GM12878 (cell line): Measurements from ENCODE around the gene INSRR. TPM values are rescaled to one million over a fixed set of nuclear protein-coding genes. Genes with fewer than 3 reads are reported as not detected.

Source experiments
- ATAC-seq: fragments of 200-7000 bp; cut with Tn5 transposase; 3 replicates; pipeline ENCODE4 v1.9.1; 2020; ENCODE audit warnings: mild to moderate bottlenecking, moderate library complexity
- BruUV-seq: library from RNA; stranded (reverse); fragments of 400-500 nt; replicated peaks from 2 replicates; lab custom pipeline; 2021; lab: Mats Ljungman, UMichigan
- CTCF ChIA-PET: fragments of 300-600 bp; sonication (Branson Sonifier 250); formaldehyde crosslinking; extraction: SDS; loops from one replicate; lab custom pipeline; 2021; ENCODE audit warnings: inconsistent platforms; lab: Yijun Ruan, JAX
- POLR2A ChIA-PET: fragments of 350-600 bp; formaldehyde crosslinking; extraction: SDS; loops from one replicate; lab custom pipeline; 2021; ENCODE audit warnings: inconsistent platforms; lab: Charles Lee
- RAD21 ChIA-PET: fragments of 300-600 bp; sonication (Branson Sonifier 250); formaldehyde crosslinking; loops from one replicate; lab custom pipeline; 2023; ENCODE audit warnings: antibody characterized with exemption; ENCODE audit not compliant: unreplicated experiment; lab: Charles Lee
- SMC1A ChIA-PET: fragments of 300-600 bp; sonication (Branson Sonifier 250); formaldehyde crosslinking; loops from one replicate; lab custom pipeline; 2023; ENCODE audit not compliant: unreplicated experiment, uncharacterized antibody; lab: Charles Lee
- DNase-seq: peaks from one replicate; pipeline ENCODE4 v3.0.0-alpha.2; 2011; ENCODE audit warnings: low read depth, low spot score
- FAIRE-seq: peaks from 3 replicates; lab custom pipeline; 2011; peaks lifted over from hg19 to GRCh38; lab: Jason Lieb, UNC
- H2AFZ ChIP-seq: 2 replicates; pipeline ENCODE4 v1.6.0; 2011; ENCODE audit warnings: low read depth, low read length, control low read depth; ENCODE audit not compliant: control insufficient read depth
- H3K27ac ChIP-seq: 2 replicates; pipeline ENCODE4 v1.5.1; 2011; ENCODE audit warnings: control low read depth; ENCODE audit not compliant: control insufficient read depth, insufficient read depth
- H3K27me3 ChIP-seq, 2 experiments: replicated peaks in 1 of 2; 2 replicates each; pipeline versions ENCODE4 v1.6.0 to v1.6.1; 2011; ENCODE audit warnings: low read length in 1 of 2; ENCODE audit not compliant: control insufficient read depth in 2 of 2, insufficient read depth in 2 of 2
- H3K36me3 ChIP-seq, 2 experiments: 2 replicates each; pipeline ENCODE4 v1.5.1; 2011; ENCODE audit warnings: low read length in 1 of 2; ENCODE audit not compliant: control insufficient read depth in 2 of 2, insufficient read depth in 2 of 2
- H3K4me1 ChIP-seq: 2 replicates; pipeline ENCODE4 v1.6.1; 2011; ENCODE audit warnings: mild to moderate bottlenecking, low read length, moderate library complexity, mixed read lengths; ENCODE audit not compliant: control insufficient read depth, insufficient read depth
- H3K4me2 ChIP-seq: 2 replicates; pipeline ENCODE4 v1.6.0; 2011; ENCODE audit warnings: control low read depth; ENCODE audit not compliant: control insufficient read depth, insufficient read depth
- H3K4me3 ChIP-seq: fragments of 200-600 bp; sonication (generic); 2 replicates; pipeline ENCODE4 v1.5.1; 2016
- H3K79me2 ChIP-seq: 2 replicates; pipeline ENCODE4 v1.6.0; 2011; ENCODE audit warnings: low read length; ENCODE audit not compliant: control insufficient read depth, insufficient read depth
- H3K9ac ChIP-seq: 2 replicates; pipeline ENCODE4 v1.8.0; 2011; ENCODE audit warnings: low read length, control low read depth, mixed read lengths; ENCODE audit not compliant: control insufficient read depth, insufficient read depth
- H3K9me3 ChIP-seq: replicated peaks from 3 replicates; pipeline ENCODE4 v1.5.1; 2011; ENCODE audit warnings: mild to moderate bottlenecking, low read length; ENCODE audit not compliant: control insufficient read depth, insufficient read depth
- H4K20me1 ChIP-seq: 2 replicates; pipeline ENCODE4 v1.6.0; 2011; ENCODE audit not compliant: control insufficient read depth, insufficient read depth
- SUZ12 ChIP-seq: fragments of 200-600 bp; sonication (generic); IDR thresholded peaks from one replicate; pipeline ENCODE4 v1.6.1; 2018; ENCODE audit warnings: antibody characterized with exemption, mild to moderate bottlenecking; ENCODE audit not compliant: unreplicated experiment
- WGBS: methylation state at CpG from one replicate; pipeline ENCODE4 v1.1.6; 2016; ENCODE audit warnings: low lambda C conversion rate; ENCODE audit not compliant: insufficient replicate concordance, insufficient coverage; ENCODE audit errors: missing lambda C conversion rate; 5-methylcytosine and 5-hydroxymethylcytosine counted together
- in situ Hi-C: fragments of 300-500 bp; cut with MboI; formaldehyde crosslinking; loops from 9 replicates; pipeline ENCODE4 v1.14.3; 2018; ENCODE audit warnings: mixed read lengths
- intact Hi-C: fragments of 100-400 bp; cut with micrococcal nuclease; formaldehyde crosslinking; loops from one replicate; pipeline ENCODE4 v1.14.2; 2022; ENCODE audit not compliant: unreplicated experiment
- polyA plus RNA-seq, 11 experiments: library from polyadenylated mRNA; depleted of rRNA in 4 of 11; unstranded in 6 of 11; stranded (reverse) in 5 of 11; fragments of >200 nt; fragmentation: Nextera tagmentation in 4 of 11; fragmentation: Illumina TruSeq in 1 of 11; extraction: Ambion mirVana in 4 of 11; extraction: Trizol in 1 of 11; gene quantifications; 1 replicate in 1 of 11; 2 replicates in 10 of 11; pipeline versions ENCODE4 v1.2.1 to v1.2.3, GENCODE V29; 2011 to 2016; ENCODE audit warnings: inconsistent platforms in 2 of 11, missing spikeins in 2 of 11, low read depth in 1 of 11
- total RNA-seq, 4 experiments: library from RNA; depleted of rRNA in 3 of 4; stranded (reverse); fragments of >200 nt in 3 of 4; fragmentation: Illumina TruSeq in 1 of 4; extraction: Trizol in 1 of 4; gene quantifications; 2 replicates each; pipeline versions ENCODE4 v1.2.1 to v1.2.3, GENCODE V29; 2013 to 2021
- TF ChIP-seq, protein P1 (sequence below), 3 experiments: IDR thresholded peaks in 2 of 3; conservative IDR thresholded peaks in 1 of 3; 2 replicates each; pipeline ENCODE4 v1.5.1; 2011; ENCODE audit warnings: low read depth in 3 of 3, low read length in 3 of 3, mild to moderate bottlenecking in 3 of 3, control low read depth in 2 of 3, moderate library complexity in 2 of 3, inconsistent platforms in 1 of 3, mixed read lengths in 1 of 3; ENCODE audit not compliant: control insufficient read depth in 2 of 3, insufficient read depth in 1 of 3; ENCODE audit errors: extremely low read depth in 1 of 3
- TF ChIP-seq, protein P2 (sequence below): fragments of 150-350 bp; IDR thresholded peaks from 2 replicates; pipeline ENCODE4 v1.6.1; 2016; ENCODE audit warnings: low read depth, low read length

Gene INSRR
- total and polyA plus RNA-seq, 10 of the 15 experiments (the other 5 are each of a cell fraction or from before 2014, with no cell fraction given), result 0.01 TPM; not detected in 9

DNA sequence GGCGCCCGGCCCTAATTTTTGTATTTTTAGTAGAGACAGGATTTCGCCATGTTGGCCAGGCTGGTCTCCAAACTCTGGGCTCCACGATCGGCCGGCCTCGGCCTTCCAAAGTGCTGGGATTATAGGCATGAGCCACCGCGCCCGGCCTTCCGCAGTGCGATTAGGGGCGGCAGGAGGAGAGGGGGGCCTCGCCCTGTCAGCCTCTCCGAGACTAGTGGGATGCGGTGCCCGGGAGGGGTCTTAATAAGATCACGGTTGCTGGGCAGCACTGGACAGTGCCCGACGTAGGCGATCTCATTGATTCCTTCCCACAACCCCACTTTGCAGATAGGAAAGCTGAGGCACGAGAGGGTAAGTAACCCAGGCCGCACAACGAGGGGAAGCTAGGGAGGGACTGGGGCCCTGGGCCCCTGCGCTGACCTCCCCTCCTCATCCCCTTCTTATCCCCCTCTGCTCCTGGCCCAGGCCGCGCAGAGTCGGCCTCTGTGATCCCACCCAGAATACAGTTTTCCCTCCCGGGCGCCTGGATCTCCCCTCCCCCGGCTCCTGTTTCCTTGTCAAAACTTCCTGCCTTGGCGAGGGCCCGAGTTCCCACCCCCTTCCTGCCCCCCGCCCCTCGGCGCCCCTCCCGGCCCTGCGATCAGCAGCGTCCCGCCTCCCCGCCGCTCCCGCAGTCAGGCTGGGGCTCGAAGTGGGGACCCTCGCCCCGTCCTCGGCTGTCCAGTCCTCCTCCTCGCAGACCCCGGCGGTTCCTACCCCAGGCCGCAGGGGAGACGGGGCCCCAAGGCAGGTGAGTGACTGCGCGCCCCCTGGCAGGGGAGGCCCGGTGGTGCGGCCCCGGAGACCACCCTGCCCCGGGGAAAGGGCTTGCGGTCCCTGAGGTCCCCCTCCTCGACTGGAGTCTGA is 34.4 kb upstream of the INSRR start, which contains the start of gene PEAR1:
TSS of gene PEAR1 (plus strand) at position 671 of the 906 bp plus-strand sequence. CDS start 10,209 bp downstream, outside the sequence.
- Histone ChIP-seq H3K36me3 (no peaks in the 10 kb centered on the region), H3K4me3 (no peak within 1 kb of the TSS), H3K4me2 (no peak within 1 kb of the TSS), H4K20me1 (no peaks in the 10 kb centered on the region), H2AFZ (no peak within 1 kb of the TSS), H3K27ac (no peak within 1 kb of the TSS), H3K4me1 (no peaks in the 10 kb centered on the region), H3K79me2 (no peaks in the 10 kb centered on the region), H3K9ac (no peak within 1 kb of the TSS), H3K27me3 (peaks cover 5 to 11% of the 10 kb centered on the region in 2 experiments), H3K9me3 (no peaks in the 10 kb centered on the region)
- FAIRE-seq (no peak), ATAC-seq (no peak), DNase-seq (no peak)
- WGBS, result 31% methylated on average over 44 of the region's 60 CpGs
- ChIA-PET CTCF (interaction anchor here (0.6 to 5.7 kb wide), 10 partner anchors 10 to 181 kb away, joined by 3 to 90 read pairs (median 5); partner anchors contain the start of gene NTRK1), SMC1A (interaction anchor here (1.4 to 5.2 kb wide), 2 partner anchors 166 to 181 kb away, joined by 5 to 50 read pairs; partner anchors contain the start of genes ISG20L2 and METTL25B), RAD21 (interaction anchor here (4.2 to 4.3 kb wide), 2 partner anchors 32 to 166 kb away, joined by 27 to 46 read pairs; partner anchors contain the start of genes ISG20L2, METTL25B and NTRK1), POLR2A (interaction anchor here (0.6 kb wide), 2 partner anchors 82 to 124 kb away, joined by 4 to 5 read pairs; no protein-coding TSS in a partner anchor)
- in situ Hi-C loops, result no loop called here
- BruUV-seq, result no TSS peak
- TF ChIP-seq, protein P1, sequence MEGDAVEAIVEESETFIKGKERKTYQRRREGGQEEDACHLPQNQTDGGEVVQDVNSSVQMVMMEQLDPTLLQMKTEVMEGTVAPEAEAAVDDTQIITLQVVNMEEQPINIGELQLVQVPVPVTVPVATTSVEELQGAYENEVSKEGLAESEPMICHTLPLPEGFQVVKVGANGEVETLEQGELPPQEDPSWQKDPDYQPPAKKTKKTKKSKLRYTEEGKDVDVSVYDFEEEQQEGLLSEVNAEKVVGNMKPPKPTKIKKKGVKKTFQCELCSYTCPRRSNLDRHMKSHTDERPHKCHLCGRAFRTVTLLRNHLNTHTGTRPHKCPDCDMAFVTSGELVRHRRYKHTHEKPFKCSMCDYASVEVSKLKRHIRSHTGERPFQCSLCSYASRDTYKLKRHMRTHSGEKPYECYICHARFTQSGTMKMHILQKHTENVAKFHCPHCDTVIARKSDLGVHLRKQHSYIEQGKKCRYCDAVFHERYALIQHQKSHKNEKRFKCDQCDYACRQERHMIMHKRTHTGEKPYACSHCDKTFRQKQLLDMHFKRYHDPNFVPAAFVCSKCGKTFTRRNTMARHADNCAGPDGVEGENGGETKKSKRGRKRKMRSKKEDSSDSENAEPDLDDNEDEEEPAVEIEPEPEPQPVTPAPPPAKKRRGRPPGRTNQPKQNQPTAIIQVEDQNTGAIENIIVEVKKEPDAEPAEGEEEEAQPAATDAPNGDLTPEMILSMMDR (IDR thresholded peaks at IDR 0.05 in 2 of 3, conservative IDR thresholded peaks at IDR 0.05 in 1 of 3; ENCODE audit: control insufficient read depth in 2 of 3, extremely low read depth in 1 of 3, insufficient read depth in 1 of 3, low read depth in 3 of 3, low read length in 3 of 3), result no peak
- TF ChIP-seq, protein P2, sequence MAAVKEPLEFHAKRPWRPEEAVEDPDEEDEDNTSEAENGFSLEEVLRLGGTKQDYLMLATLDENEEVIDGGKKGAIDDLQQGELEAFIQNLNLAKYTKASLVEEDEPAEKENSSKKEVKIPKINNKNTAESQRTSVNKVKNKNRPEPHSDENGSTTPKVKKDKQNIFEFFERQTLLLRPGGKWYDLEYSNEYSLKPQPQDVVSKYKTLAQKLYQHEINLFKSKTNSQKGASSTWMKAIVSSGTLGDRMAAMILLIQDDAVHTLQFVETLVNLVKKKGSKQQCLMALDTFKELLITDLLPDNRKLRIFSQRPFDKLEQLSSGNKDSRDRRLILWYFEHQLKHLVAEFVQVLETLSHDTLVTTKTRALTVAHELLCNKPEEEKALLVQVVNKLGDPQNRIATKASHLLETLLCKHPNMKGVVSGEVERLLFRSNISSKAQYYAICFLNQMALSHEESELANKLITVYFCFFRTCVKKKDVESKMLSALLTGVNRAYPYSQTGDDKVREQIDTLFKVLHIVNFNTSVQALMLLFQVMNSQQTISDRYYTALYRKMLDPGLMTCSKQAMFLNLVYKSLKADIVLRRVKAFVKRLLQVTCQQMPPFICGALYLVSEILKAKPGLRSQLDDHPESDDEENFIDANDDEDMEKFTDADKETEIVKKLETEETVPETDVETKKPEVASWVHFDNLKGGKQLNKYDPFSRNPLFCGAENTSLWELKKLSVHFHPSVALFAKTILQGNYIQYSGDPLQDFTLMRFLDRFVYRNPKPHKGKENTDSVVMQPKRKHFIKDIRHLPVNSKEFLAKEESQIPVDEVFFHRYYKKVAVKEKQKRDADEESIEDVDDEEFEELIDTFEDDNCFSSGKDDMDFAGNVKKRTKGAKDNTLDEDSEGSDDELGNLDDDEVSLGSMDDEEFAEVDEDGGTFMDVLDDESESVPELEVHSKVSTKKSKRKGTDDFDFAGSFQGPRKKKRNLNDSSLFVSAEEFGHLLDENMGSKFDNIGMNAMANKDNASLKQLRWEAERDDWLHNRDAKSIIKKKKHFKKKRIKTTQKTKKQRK, result no peak
- TF ChIP-seq SUZ12, result peak; percentile 83
- intact Hi-C loops, result no loop called here
